ENCODE data around the gene MYH7.

- TF ChIP-seq CTCF (IDR thresholded peaks at IDR 0.05; ENCODE audit: insufficient read depth, low read length, poor library complexity, severe bottlenecking) (no peak), EZH2phosphoT487 (conservative IDR thresholded peaks at IDR 0.05; ENCODE audit: low read length) (no peak)
These were observed 69.0 kb downstream of the MYH7 start for GRCh38 chr14:23366426-23366921.
